CD4-positive, alpha-beta T cell (primary cell): ENCODE measurements around the gene SND1. TPM values are rescaled to one million over a fixed set of nuclear protein-coding genes. Genes with fewer than 3 reads are reported as not detected.

Experiments used
- ATAC-seq: fragments of 200-7000 bp; cut with Tn5 transposase; one replicate; pipeline ENCODE4 v1.10.0; 2022; ENCODE audit warnings: mild to moderate bottlenecking; ENCODE audit not compliant: poor library complexity
- CTCF ChIA-PET: fragments of 350-600 bp; sonication (Branson Sonifier 250); formaldehyde crosslinking; loops from one replicate; lab custom pipeline; 2021; ENCODE audit warnings: antibody characterized with exemption, inconsistent platforms; lab: Charles Lee
- POLR2A ChIA-PET: fragments of 350-600 bp; sonication (Branson Sonifier 250); formaldehyde crosslinking; loops from one replicate; lab custom pipeline; 2021; ENCODE audit warnings: antibody characterized with exemption, inconsistent platforms; lab: Charles Lee
- DNase-seq, 14 experiments: peaks; one replicate each; pipeline ENCODE4 v3.0.0-alpha.2; 2013 to 2020; ENCODE audit warnings: mixed read lengths in 2 of 14
- H3K27ac ChIP-seq, 2 donors: one replicate each; pipeline versions ENCODE4 v1.5.1 to v1.7.0; 2013; ENCODE audit warnings: low read length in 2 of 2, low read depth in 1 of 2, mild to moderate bottlenecking in 1 of 2
- H3K27me3 ChIP-seq, 2 experiments: 1 replicate in 1 of 2; 2 replicates in 1 of 2; pipeline versions ENCODE4 v1.6.1 to v1.7.0; 2013; ENCODE audit warnings: low read length in 2 of 2, control low read depth in 1 of 2, mild to moderate bottlenecking in 1 of 2, moderate library complexity in 1 of 2; ENCODE audit not compliant: insufficient read depth in 2 of 2, control insufficient read depth in 1 of 2
- H3K36me3 ChIP-seq: one replicate; pipeline ENCODE4 v1.6.1; 2013; ENCODE audit warnings: low read length, control low read depth; ENCODE audit not compliant: insufficient read depth
- H3K4me1 ChIP-seq: one replicate; pipeline ENCODE4 v1.6.1; 2013; ENCODE audit warnings: low read length, control low read depth; ENCODE audit not compliant: insufficient read depth
- H3K4me3 ChIP-seq: one replicate; pipeline ENCODE4 v1.5.1; 2013; ENCODE audit warnings: mild to moderate bottlenecking, low read length, moderate library complexity
- H3K9me3 ChIP-seq, 2 experiments: 1 replicate in 1 of 2; 2 replicates in 1 of 2; pipeline versions ENCODE4 v1.6.1 to v1.7.0; 2013; ENCODE audit warnings: low read length in 2 of 2, mild to moderate bottlenecking in 2 of 2, control low read depth in 1 of 2, moderate library complexity in 1 of 2; ENCODE audit not compliant: control insufficient read depth in 1 of 2, insufficient read depth in 1 of 2
- H3K27ac Mint-ChIP-seq: one replicate; pipeline ENCODE4 v1.8.0; 2020; ENCODE audit warnings: mixed read lengths
- H3K27me3 Mint-ChIP-seq: one replicate; pipeline ENCODE4 v1.8.0; 2021; ENCODE audit warnings: mixed read lengths
- H3K36me3 Mint-ChIP-seq: one replicate; pipeline ENCODE4 v1.8.0; 2021; ENCODE audit warnings: low read depth, mixed read lengths
- H3K4me1 Mint-ChIP-seq: one replicate; pipeline ENCODE4 v1.8.0; 2021; ENCODE audit warnings: low read depth, mixed read lengths
- H3K4me3 Mint-ChIP-seq: one replicate; pipeline ENCODE4 v1.8.0; 2020; ENCODE audit warnings: mild to moderate bottlenecking, mixed read lengths
- H3K9me3 Mint-ChIP-seq: one replicate; pipeline ENCODE4 v1.8.0; 2020; ENCODE audit warnings: mixed read lengths
- intact Hi-C, 2 experiments: fragments of 100-400 bp; cut with DNase I in 1 of 2; cut with micrococcal nuclease in 1 of 2; formaldehyde crosslinking; loops; one replicate each; pipeline versions ENCODE4 v1.15.1 to v1.9.0; 2023 to 2025; cut with DNase I, micrococcal nuclease
- total RNA-seq, 174 experiments: library from RNA in 2 of 174; stranded (reverse) in 2 of 174; gene quantifications; one replicate each; pipeline ENCODE4 v1.2.3 and lab custom pipeline; 2021 to 2026
- TF ChIP-seq, protein P1 (sequence below): fragments of 200-600 bp; IDR thresholded peaks from one replicate; pipeline ENCODE4 v1.8.0; 2022; ENCODE audit warnings: antibody characterized with exemption, mild to moderate bottlenecking

SND1 gene
- total RNA-seq, 2 experiments from 2014 or later: 104 to 113 TPM

DNA sequence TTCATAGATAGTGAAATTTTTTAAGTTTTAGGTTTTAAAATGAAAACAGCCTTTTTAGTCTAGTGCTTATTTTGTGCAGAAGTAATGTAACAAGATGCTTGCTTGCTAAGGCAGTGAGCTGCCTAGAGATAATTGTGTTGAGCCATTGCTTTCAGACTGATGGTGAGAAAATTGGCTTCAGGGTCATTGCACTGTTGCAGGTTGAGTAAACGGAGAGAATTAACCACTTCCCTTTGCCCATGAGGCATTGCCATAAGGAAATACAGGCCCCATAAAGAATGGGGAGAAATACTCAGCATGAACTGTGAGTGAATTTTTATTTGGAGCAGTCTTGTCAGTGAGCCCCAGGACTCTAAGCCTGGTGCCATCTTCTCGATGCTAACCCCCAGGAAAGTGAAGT, 238.7 kb downstream of the SND1 start:
- intact Hi-C loops: no loop called here
- Mint-ChIP-seq H3K36me3 (peaks cover 76% of the 10 kb centered on the region), H3K9me3 (no peaks in the 10 kb centered on the region), H3K4me3 (no peak overlapping the region), H3K27me3 (no peaks in the 10 kb centered on the region), H3K27ac (no peak overlapping the region), H3K4me1 (no peaks in the 10 kb centered on the region)
- ATAC-seq: no peak
- Histone ChIP-seq H3K4me3 (no peak overlapping the region), H3K36me3 (peaks cover 33% of the 10 kb centered on the region), H3K4me1 (no peaks in the 10 kb centered on the region), H3K9me3 (no peaks in the 10 kb centered on the region), H3K27me3 (no peaks in the 10 kb centered on the region), H3K27ac (no peak overlapping the region)
- TF ChIP-seq, protein P1, sequence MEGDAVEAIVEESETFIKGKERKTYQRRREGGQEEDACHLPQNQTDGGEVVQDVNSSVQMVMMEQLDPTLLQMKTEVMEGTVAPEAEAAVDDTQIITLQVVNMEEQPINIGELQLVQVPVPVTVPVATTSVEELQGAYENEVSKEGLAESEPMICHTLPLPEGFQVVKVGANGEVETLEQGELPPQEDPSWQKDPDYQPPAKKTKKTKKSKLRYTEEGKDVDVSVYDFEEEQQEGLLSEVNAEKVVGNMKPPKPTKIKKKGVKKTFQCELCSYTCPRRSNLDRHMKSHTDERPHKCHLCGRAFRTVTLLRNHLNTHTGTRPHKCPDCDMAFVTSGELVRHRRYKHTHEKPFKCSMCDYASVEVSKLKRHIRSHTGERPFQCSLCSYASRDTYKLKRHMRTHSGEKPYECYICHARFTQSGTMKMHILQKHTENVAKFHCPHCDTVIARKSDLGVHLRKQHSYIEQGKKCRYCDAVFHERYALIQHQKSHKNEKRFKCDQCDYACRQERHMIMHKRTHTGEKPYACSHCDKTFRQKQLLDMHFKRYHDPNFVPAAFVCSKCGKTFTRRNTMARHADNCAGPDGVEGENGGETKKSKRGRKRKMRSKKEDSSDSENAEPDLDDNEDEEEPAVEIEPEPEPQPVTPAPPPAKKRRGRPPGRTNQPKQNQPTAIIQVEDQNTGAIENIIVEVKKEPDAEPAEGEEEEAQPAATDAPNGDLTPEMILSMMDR: no peak
- POLR2A ChIA-PET: no interaction called here
- no peak for DNase-seq
- CTCF ChIA-PET: interaction anchor here (1.0 kb wide), 1 partner anchor 25 kb away, joined by 3 read pairs; no protein-coding TSS in a partner anchor

GRCh38 chr7:127891144-127891543, 239.2 kb downstream of the SND1 start:
- no peaks in the 10 kb centered on the region for H3K9me3 ChIP-seq
- H3K36me3 ChIP-seq: peaks cover 33% of the 10 kb centered on the region
- CTCF ChIA-PET: interaction anchor here (1.0 kb wide), 1 partner anchor 26 kb away, joined by 3 read pairs; no protein-coding TSS in a partner anchor
- POLR2A ChIA-PET: no interaction called here
- Mint-ChIP-seq H3K4me3 (no peak overlapping the region), H3K27ac (no peak overlapping the region), H3K36me3 (peaks cover 72% of the 10 kb centered on the region), H3K27me3 (no peaks in the 10 kb centered on the region), H3K9me3 (no peaks in the 10 kb centered on the region), H3K4me1 (no peaks in the 10 kb centered on the region)
- intact Hi-C loops: no loop called here
- no peak for ATAC-seq
- H3K27ac ChIP-seq: no peak overlapping the region
- no peak for DNase-seq
- TF ChIP-seq, protein P1: no peak
- H3K27me3 ChIP-seq: no peaks in the 10 kb centered on the region
- no peaks in the 10 kb centered on the region for H3K4me1 ChIP-seq
- H3K4me3 ChIP-seq: no peak overlapping the region

- no peak for DNase-seq
- H3K4me3 Mint-ChIP-seq: no peak overlapping the region
Observed at GRCh38 chr7:127891854-127892438, 240.0 kb downstream of the SND1 start.

More at GRCh38 chr7:127891854-127892438, 240.0 kb downstream of the SND1 start:
- intact Hi-C loops: no loop called here
- H3K9me3 Mint-ChIP-seq: no peaks in the 10 kb centered on the region
- Histone ChIP-seq H3K27me3 (no peaks in the 10 kb centered on the region), H3K27ac (no peak overlapping the region), H3K9me3 (no peaks in the 10 kb centered on the region), H3K4me1 (no peaks in the 10 kb centered on the region), H3K4me3 (no peak overlapping the region), H3K36me3 (peaks cover 33% of the 10 kb centered on the region)
- no peaks in the 10 kb centered on the region for H3K27me3 Mint-ChIP-seq
- peaks cover 68% of the 10 kb centered on the region for H3K36me3 Mint-ChIP-seq
- H3K4me1 Mint-ChIP-seq: no peaks in the 10 kb centered on the region
- no peak overlapping the region for H3K27ac Mint-ChIP-seq
- TF ChIP-seq, protein P1: no peak
- ChIA-PET POLR2A (no interaction called here), CTCF (no interaction called here)
- ATAC-seq: no peak
